GM12864 (cell line): ENCODE data around the gene SLC17A6.

Experiments used
- DNase-seq: peaks from one replicate; pipeline ENCODE4 v3.0.0-alpha.2; 2011; ENCODE audit warnings: low read depth
- H3K4me3 ChIP-seq: 2 replicates; pipeline ENCODE4 v1.5.1; 2011; ENCODE audit warnings: mild to moderate bottlenecking, low read depth, low read length, control low read depth
- CTCF ChIP-seq: IDR thresholded peaks from 2 replicates; pipeline ENCODE4 v1.5.1; 2011; ENCODE audit warnings: low read depth, mild to moderate bottlenecking, moderate library complexity, low read length, control low read depth, inconsistent platforms; ENCODE audit errors: missing control alignments

SLC17A6 gene

GRCh38 chr11:22387126-22387525 is 48.9 kb downstream of the SLC17A6 start:
- TF ChIP-seq CTCF, result no peak
- DNase-seq, result no peak
- H3K4me3 ChIP-seq, result no peak overlapping the region

- TF ChIP-seq CTCF, result no peak
- no peak overlapping the region for H3K4me3 ChIP-seq
- DNase-seq, result no peak
These were observed 51.5 kb downstream of the SLC17A6 start for GRCh38 chr11:22389526-22390282.

- no peak overlapping the region for H3K4me3 ChIP-seq
- DNase-seq, result no peak
- TF ChIP-seq CTCF, result no peak
These were observed 52.1 kb downstream of the SLC17A6 start for GRCh38 chr11:22390283-22390655.

GRCh38 chr11:22392561-22392960 is 54.4 kb downstream of the SLC17A6 start:
- TF ChIP-seq CTCF, result no peak
- no peak overlapping the region for H3K4me3 ChIP-seq
- no peak for DNase-seq

GRCh38 chr11:22405377-22405776 is 67.2 kb downstream of the SLC17A6 start:
- no peak for DNase-seq
- H3K4me3 ChIP-seq, result no peak overlapping the region
- no peak for TF ChIP-seq CTCF

GRCh38 chr11:22407267-22407666 is 69.1 kb downstream of the SLC17A6 start:
- no peak for DNase-seq
- no peak overlapping the region for H3K4me3 ChIP-seq
- no peak for TF ChIP-seq CTCF

GRCh38 chr11:22407921-22408320 is 69.7 kb downstream of the SLC17A6 start:
- H3K4me3 ChIP-seq, result no peak overlapping the region
- no peak for DNase-seq
- TF ChIP-seq CTCF, result no peak
